Liver (tissue), 9 donors: ENCODE measurements around the gene SMIM27. TPM values are rescaled to one million over a fixed set of nuclear protein-coding genes. Genes with fewer than 3 reads are reported as not detected.

Experiments
- DNase-seq: peaks from one replicate; pipeline ENCODE4 v3.0.0-alpha.2; 2017; ENCODE audit warnings: low spot score
- H3K27ac ChIP-seq, 2 donors: one replicate each; pipeline ENCODE4 v1.7.0; 2013; ENCODE audit warnings: inconsistent platforms in 2 of 2, low read length in 2 of 2, control low read depth in 1 of 2, low read depth in 1 of 2, mild to moderate bottlenecking in 1 of 2
- H3K27me3 ChIP-seq, 4 donors: one replicate each; pipeline versions ENCODE4 v1.6.1 to v1.7.0; 2013; ENCODE audit warnings: low read length in 3 of 4, inconsistent platforms in 1 of 4, mild to moderate bottlenecking in 1 of 4, moderate library complexity in 1 of 4; ENCODE audit not compliant: control insufficient read depth in 4 of 4, insufficient read depth in 4 of 4
- H3K36me3 ChIP-seq, 4 donors: one replicate each; pipeline versions ENCODE4 v1.6.1 to v1.7.0; 2013; ENCODE audit warnings: low read length in 3 of 4, mild to moderate bottlenecking in 3 of 4, low read depth in 1 of 4, moderate library complexity in 1 of 4; ENCODE audit not compliant: control insufficient read depth in 4 of 4, insufficient read depth in 3 of 4
- H3K4me1 ChIP-seq, 4 donors: one replicate each; pipeline versions ENCODE4 v1.6.1 to v1.7.0; 2013; ENCODE audit warnings: low read length in 3 of 4, mild to moderate bottlenecking in 3 of 4, moderate library complexity in 1 of 4; ENCODE audit not compliant: control insufficient read depth in 4 of 4, insufficient read depth in 4 of 4
- H3K4me3 ChIP-seq, 3 donors: one replicate each; pipeline versions ENCODE4 v1.6.1 to v1.7.0; 2013; ENCODE audit warnings: low read length in 3 of 3, control low read depth in 1 of 3, low read depth in 1 of 3, mild to moderate bottlenecking in 1 of 3
- H3K9ac ChIP-seq, 2 donors: one replicate each; pipeline ENCODE4 v1.7.0; 2013; ENCODE audit warnings: low read length in 2 of 2, mild to moderate bottlenecking in 2 of 2, moderate library complexity in 2 of 2, control low read depth in 1 of 2, low read depth in 1 of 2
- H3K9me3 ChIP-seq, 4 donors: one replicate each; pipeline versions ENCODE4 v1.6.1 to v1.7.0; 2013; ENCODE audit warnings: low read length in 3 of 4; ENCODE audit not compliant: control insufficient read depth in 4 of 4
- ATF3 ChIP-seq: IDR thresholded peaks from 2 replicates; pipeline ENCODE4 v1.6.1; 2016; ENCODE audit warnings: antibody characterized with exemption
- CTCF ChIP-seq: fragments of 150-350 bp; IDR thresholded peaks from 2 replicates; pipeline ENCODE4 v1.5.1; 2017; ENCODE audit warnings: improper control_type of control experiment, low read depth, low read length; ENCODE audit not compliant: missing input control
- EGR1 ChIP-seq, 2 donors: IDR thresholded peaks; 2 replicates each; pipeline ENCODE4 v1.6.1; 2016 to 2018; ENCODE audit warnings: antibody characterized with exemption in 2 of 2, low read depth in 2 of 2
- FOXA1 ChIP-seq: IDR thresholded peaks from 2 replicates; pipeline ENCODE4 v1.6.1; 2016; ENCODE audit warnings: antibody characterized with exemption
- FOXA2 ChIP-seq: IDR thresholded peaks from 2 replicates; pipeline ENCODE4 v1.6.1; 2016; ENCODE audit warnings: antibody characterized with exemption
- GABPA ChIP-seq, 2 donors: IDR thresholded peaks in 1 of 2; conservative IDR thresholded peaks in 1 of 2; 2 replicates each; pipeline ENCODE4 v1.6.1; 2016; ENCODE audit warnings: antibody characterized with exemption in 2 of 2, mild to moderate bottlenecking in 1 of 2, moderate library complexity in 1 of 2
- HNF4A ChIP-seq, 2 donors: conservative IDR thresholded peaks; 2 replicates each; pipeline ENCODE4 v1.6.1; 2016; ENCODE audit warnings: antibody characterized with exemption in 2 of 2, mild to moderate bottlenecking in 2 of 2
- HNF4G ChIP-seq: IDR thresholded peaks from 2 replicates; pipeline ENCODE4 v1.6.1; 2016; ENCODE audit warnings: antibody characterized with exemption
- JUND ChIP-seq, 2 donors: IDR thresholded peaks; 2 replicates each; pipeline ENCODE4 v1.6.1; 2016; ENCODE audit warnings: antibody characterized with exemption in 2 of 2
- MAX ChIP-seq: IDR thresholded peaks from 2 replicates; pipeline ENCODE4 v1.6.1; 2016; ENCODE audit warnings: antibody characterized with exemption
- NR2F2 ChIP-seq: IDR thresholded peaks from 2 replicates; pipeline ENCODE4 v1.6.1; 2016; ENCODE audit warnings: antibody characterized with exemption
- RAD21 ChIP-seq, 2 donors: IDR thresholded peaks; 2 replicates each; pipeline ENCODE4 v1.6.1; 2016; ENCODE audit warnings: antibody characterized with exemption in 2 of 2, mild to moderate bottlenecking in 2 of 2
- REST ChIP-seq: IDR thresholded peaks from 2 replicates; pipeline ENCODE4 v1.6.1; 2016; ENCODE audit warnings: antibody characterized with exemption, mild to moderate bottlenecking
- RXRA ChIP-seq, 2 donors: IDR thresholded peaks; 2 replicates each; pipeline ENCODE4 v1.6.1; 2017 to 2018; ENCODE audit warnings: antibody characterized with exemption in 2 of 2, mild to moderate bottlenecking in 1 of 2
- SP1 ChIP-seq: IDR thresholded peaks from 2 replicates; pipeline ENCODE4 v1.6.1; 2018; ENCODE audit warnings: antibody characterized with exemption, mild to moderate bottlenecking
- TAF1 ChIP-seq: conservative IDR thresholded peaks from 2 replicates; pipeline ENCODE4 v1.6.1; 2016; ENCODE audit warnings: antibody characterized with exemption, mild to moderate bottlenecking
- YY1 ChIP-seq: IDR thresholded peaks from 2 replicates; pipeline ENCODE4 v1.6.1; 2016; ENCODE audit warnings: antibody characterized with exemption, mild to moderate bottlenecking
- ZBTB33 ChIP-seq: IDR thresholded peaks from 2 replicates; pipeline ENCODE4 v1.6.1; 2016; ENCODE audit warnings: antibody characterized with exemption
- WGBS: extraction: QIAGEN DNeasy Blood & Tissue Kit; methylation state at CpG from one replicate; pipeline ENCODE4 v1.1.7; 2013; 5-methylcytosine and 5-hydroxymethylcytosine counted together
- polyA plus RNA-seq, 2 donors: library from polyadenylated mRNA; stranded (reverse) in 1 of 2; unstranded in 1 of 2; fragments of 200-250 nt in 1 of 2; fragments of >200 nt in 1 of 2; fragmentation: Nextera tagmentation in 1 of 2; extraction: Ambion mirVana in 1 of 2; gene quantifications; one replicate each; pipeline versions ENCODE4 v1.2.1 to v1.2.3, GENCODE V29; 2013 to 2015
- total RNA-seq, 2 donors: library from RNA; depleted of rRNA; stranded (reverse); fragments of >200 nt; gene quantifications; one replicate each; pipeline ENCODE4 v1.2.3, GENCODE V29; 2014
- donor health status: healthy.
- donor health status: healthy.
- donor health status: healthy.
- donor health status: healthy.
- donor health status: healthy.

The SMIM27 gene
- total and polyA plus RNA-seq, 4 donors, result 1.0 to 17.0 (median 4.4) TPM

- DNase-seq, result no peak
- Histone ChIP-seq H3K9ac (no peak overlapping the region), H3K27ac (no peak overlapping the region), H3K36me3 (no peaks in the 10 kb centered on the region), H3K9me3 (no peaks in the 10 kb centered on the region), H3K4me3 (no peak overlapping the region), H3K4me1 (peaks cover 0 to 7% (median 2%) of the 10 kb centered on the region in 4 donors), H3K27me3 (no peaks in the 10 kb centered on the region)
- WGBS, result 45% methylated on average over 2 of the region's 2 CpGs
- TF ChIP-seq ATF3 (no peak), CTCF (no peak)
Measured at GRCh38 chr9:32590476-32590875, 38.3 kb downstream of the SMIM27 start.

- WGBS, result 83% methylated on average over 1 of the region's 1 CpG
- no peak for TF ChIP-seq EGR1 (IDR thresholded peaks at IDR 0.05; ENCODE audit: low read depth in 2 of 2)
- no peak for TF ChIP-seq ATF3
- TF ChIP-seq YY1, result no peak
- no peak for TF ChIP-seq HNF4G
- no peak for TF ChIP-seq SP1
- TF ChIP-seq CTCF, result no peak
- no peak for TF ChIP-seq GABPA (IDR thresholded peaks at IDR 0.05 in 1 of 2, conservative IDR thresholded peaks at IDR 0.05 in 1 of 2)
- TF ChIP-seq REST, result no peak
- no peak for TF ChIP-seq MAX
- TF ChIP-seq TAF1, result no peak
- TF ChIP-seq RXRA (IDR thresholded peaks at IDR 0.05), result no peak
- TF ChIP-seq JUND (IDR thresholded peaks at IDR 0.05), result no peak
- TF ChIP-seq FOXA2, result no peak
- no peak for TF ChIP-seq ZBTB33
- no peak for TF ChIP-seq RAD21 (IDR thresholded peaks at IDR 0.05)
- no peak for TF ChIP-seq FOXA1
- TF ChIP-seq HNF4A (conservative IDR thresholded peaks at IDR 0.05), result no peak
- no peak for TF ChIP-seq NR2F2
- no peaks in the 10 kb centered on the region for H3K27me3 ChIP-seq
Measured at GRCh38 chr9:32590898-32591297, 38.8 kb downstream of the SMIM27 start.

More at GRCh38 chr9:32590898-32591297, 38.8 kb downstream of the SMIM27 start:
- Histone ChIP-seq H3K4me3 (no peak overlapping the region), H3K9me3 (no peaks in the 10 kb centered on the region), H3K9ac (no peak overlapping the region), H3K36me3 (no peaks in the 10 kb centered on the region), H3K27ac (no peak overlapping the region), H3K4me1 (peaks cover 0 to 7% (median 2%) of the 10 kb centered on the region in 4 donors)
- no peak for DNase-seq
